HG02885 (cell line): ENCODE data around the gene GGA2.

Experiments
- ATAC-seq: cut with Tn5 transposase; IDR thresholded peaks from one replicate; pipeline ENCODE4 v1.9.1; 2021; ENCODE audit warnings: mild to moderate bottlenecking; ENCODE audit not compliant: unreplicated experiment, poor library complexity

Gene GGA2

GRCh38 chr16:23432176-23433128, 77.8 kb downstream of the GGA2 start:
- no peak for ATAC-seq

GRCh38 chr16:23428351-23428750, 81.9 kb downstream of the GGA2 start:
- ATAC-seq, result no peak

GRCh38 chr16:23424292-23424958, 85.9 kb downstream of the GGA2 start:
- no peak for ATAC-seq

GRCh38 chr16:23423496-23424049, 86.7 kb downstream of the GGA2 start:
- no peak for ATAC-seq

GRCh38 chr16:23420011-23420410, 90.3 kb downstream of the GGA2 start:
- ATAC-seq, result no peak

GRCh38 chr16:23416816-23417215, 93.5 kb downstream of the GGA2 start:
- ATAC-seq, result no peak

- ATAC-seq, result no peak
Observed at GRCh38 chr16:23414731-23415130, 95.6 kb downstream of the GGA2 start.
